HG03575 (cell line): ENCODE data around the gene ARL15.
"Not testable (repeated sequence)": the region's sequence is repeated elsewhere in the genome, so short reads cannot be mapped to it uniquely, and the experiment has no call there.

Source experiments
- ATAC-seq: cut with Tn5 transposase; IDR thresholded peaks from one replicate; pipeline ENCODE4 v1.9.1; 2021; ENCODE audit not compliant: unreplicated experiment, insufficient number of reproducible peaks, low FRiP score; ENCODE audit errors: extremely low read depth

ARL15 gene

GRCh38 chr5:54310433-54311175 lies at the start of gene ARL15:
ARL15 (minus strand) TSS chr5:54310573.
- peak; percentile 87 for ATAC-seq

- no peak for ATAC-seq
These were observed 49.7 kb upstream of the ARL15 start for GRCh38 chr5:54360089-54360488.

GRCh38 chr5:54357408-54358058 lies 47.2 kb upstream of the ARL15 start:
- ATAC-seq, result no peak

GRCh38 chr5:54353933-54354564 lies 43.7 kb upstream of the ARL15 start:
- not testable (repeated sequence) for ATAC-seq

- not testable (repeated sequence) for ATAC-seq
These were observed 42.2 kb upstream of the ARL15 start for GRCh38 chr5:54352580-54352979.

GRCh38 chr5:54347221-54347865 lies 37.0 kb upstream of the ARL15 start:
- ATAC-seq, result no peak

GRCh38 chr5:54344653-54345052 lies 34.3 kb upstream of the ARL15 start:
- ATAC-seq, result no peak

GRCh38 chr5:54341971-54342370 lies 31.6 kb upstream of the ARL15 start:
- no peak for ATAC-seq

GRCh38 chr5:54337523-54337922 lies 27.1 kb upstream of the ARL15 start:
- ATAC-seq, result no peak

GRCh38 chr5:54332720-54333119 lies 22.3 kb upstream of the ARL15 start:
- ATAC-seq, result no peak

GRCh38 chr5:54329731-54330709 lies 19.6 kb upstream of the ARL15 start:
- ATAC-seq, result no peak

GRCh38 chr5:54326662-54327270 lies 16.4 kb upstream of the ARL15 start:
- no peak for ATAC-seq

GRCh38 chr5:54325610-54326311 lies 15.4 kb upstream of the ARL15 start:
- ATAC-seq, result no peak

- no peak for ATAC-seq
These were observed 14.9 kb upstream of the ARL15 start for GRCh38 chr5:54325272-54325609.

GRCh38 chr5:54324651-54325271 lies 14.4 kb upstream of the ARL15 start:
- no peak for ATAC-seq

GRCh38 chr5:54323495-54323894 lies 13.1 kb upstream of the ARL15 start:
- no peak for ATAC-seq

GRCh38 chr5:54320256-54320655 lies 9.9 kb upstream of the ARL15 start:
- ATAC-seq, result no peak
